HepG2 (cell line): Measurements from ENCODE around the gene PLA2R1. TPM values are rescaled to one million over a fixed set of nuclear protein-coding genes. Genes with fewer than 3 reads are reported as not detected.

Experiments used
- ATAC-seq: fragments of 200-7000 bp; cut with Tn5 transposase; 3 replicates; pipeline ENCODE4 v1.9.1; 2020; ENCODE audit warnings: mild to moderate bottlenecking, moderate library complexity
- BruUV-seq: library from RNA; stranded (reverse); fragments of 400-500 nt; replicated peaks from 2 replicates; lab custom pipeline; 2021; lab: Mats Ljungman, UMichigan
- CTCF ChIA-PET: fragments of 300-600 bp; formaldehyde crosslinking; extraction: SDS; loops from one replicate; lab custom pipeline; 2021; ENCODE audit warnings: low total read pairs, inconsistent platforms, low intra/inter-chr PET ratio; lab: Yijun Ruan, JAX
- POLR2A ChIA-PET: fragments of 350-600 bp; sonication (Branson Sonifier 250); formaldehyde crosslinking; loops from one replicate; lab custom pipeline; 2020; ENCODE audit warnings: antibody characterized with exemption, inconsistent platforms; lab: Yijun Ruan, JAX
- DNase-seq: peaks from one replicate; pipeline ENCODE4 v3.0.0-alpha.2; 2015; ENCODE audit warnings: low spot score
- FAIRE-seq: peaks from 3 replicates; lab custom pipeline; 2011; peaks lifted over from hg19 to GRCh38; lab: Jason Lieb, UNC
- H2AFZ ChIP-seq: one replicate; pipeline ENCODE4 v1.6.1; 2011; ENCODE audit warnings: low read length, inconsistent platforms
- H3K27ac ChIP-seq: fragments of 300-600 bp; 3 replicates; pipeline ENCODE4 v1.8.0; 2011; ENCODE audit warnings: mixed run types, mild to moderate bottlenecking, mixed read lengths, low read length, inconsistent platforms; ENCODE audit not compliant: insufficient read depth; ENCODE audit errors: extremely low read length
- H3K27me3 ChIP-seq, 2 experiments: fragments of 200-600 bp in 1 of 2; 2 replicates in 1 of 2; 3 replicates in 1 of 2; pipeline versions ENCODE4 v1.6.0 to v1.8.0; 2011; ENCODE audit warnings: low read length in 2 of 2, mild to moderate bottlenecking in 2 of 2, moderate library complexity in 2 of 2, inconsistent platforms in 1 of 2; ENCODE audit not compliant: insufficient read depth in 2 of 2, control insufficient read depth in 1 of 2
- H3K36me3 ChIP-seq, 2 experiments: fragments of 200-600 bp in 1 of 2; replicated peaks in 1 of 2; 2 replicates in 1 of 2; 3 replicates in 1 of 2; pipeline versions ENCODE4 v1.5.1 to v1.8.0; 2011; ENCODE audit warnings: low read length in 2 of 2, inconsistent platforms in 1 of 2; ENCODE audit not compliant: insufficient read depth in 2 of 2, control insufficient read depth in 1 of 2
- H3K4me1 ChIP-seq: 2 replicates; pipeline ENCODE4 v1.5.1; 2012; ENCODE audit warnings: low read length, inconsistent platforms; ENCODE audit not compliant: insufficient read depth
- H3K4me2 ChIP-seq: 2 replicates; pipeline ENCODE4 v1.6.0; 2011; ENCODE audit warnings: low read depth, low read length, inconsistent platforms
- H3K4me3 ChIP-seq, 3 experiments: fragments of 200-600 bp in 1 of 3; sonication (generic), shearing (Covaris generic) in 1 of 3; replicated peaks in 1 of 3; 2 replicates each; pipeline ENCODE4 v1.5.1; 2011 to 2016; ENCODE audit warnings: low read length in 3 of 3, inconsistent platforms in 2 of 3, low read depth in 2 of 3, mild to moderate bottlenecking in 2 of 3, control low read depth in 1 of 3, mixed read lengths in 1 of 3; ENCODE audit not compliant: insufficient read depth in 1 of 3
- H3K79me2 ChIP-seq: one replicate; pipeline ENCODE4 v1.6.1; 2011; ENCODE audit warnings: low read length, inconsistent platforms; ENCODE audit not compliant: insufficient read depth
- H3K9ac ChIP-seq: 2 replicates; pipeline ENCODE4 v1.6.0; 2011; ENCODE audit warnings: mild to moderate bottlenecking, low read depth, low read length, inconsistent platforms; ENCODE audit not compliant: insufficient read depth
- H3K9me3 ChIP-seq: 2 replicates; pipeline ENCODE4 v1.5.1; 2012; ENCODE audit warnings: mild to moderate bottlenecking, low read length
- H4K20me1 ChIP-seq: 2 replicates; pipeline ENCODE4 v1.6.0; 2011; ENCODE audit warnings: inconsistent platforms, mild to moderate bottlenecking, low read length, moderate library complexity; ENCODE audit not compliant: insufficient read depth
- DZIP1 ChIP-seq: sonication (generic); formaldehyde crosslinking; IDR thresholded peaks from 2 replicates; pipeline ENCODE4 v1.5.0; 2020; ENCODE audit warnings: mild to moderate bottlenecking, missing genetic modification reagents
- NFE2L2 ChIP-seq: fragments of 150-350 bp; IDR thresholded peaks from 2 replicates; pipeline ENCODE4 v1.6.1; 2014; ENCODE audit warnings: low read length
- SRF ChIP-seq: IDR thresholded peaks from 2 replicates; pipeline ENCODE4 v1.6.1; 2011; ENCODE audit warnings: mild to moderate bottlenecking, low read depth, low read length, moderate library complexity
- ZFP41 ChIP-seq: sonication (generic); formaldehyde crosslinking; IDR thresholded peaks from 2 replicates; pipeline ENCODE4 v1.4.0; 2020; ENCODE audit warnings: mild to moderate bottlenecking, missing genetic modification reagents, borderline replicate concordance
- ZNF12 ChIP-seq: sonication (generic); formaldehyde crosslinking; IDR thresholded peaks from 2 replicates; pipeline ENCODE4 v1.5.0; 2020; ENCODE audit warnings: missing genetic modification reagents
- ZNF644 ChIP-seq: IDR thresholded peaks from 2 replicates; pipeline ENCODE4 v1.6.1; 2016; ENCODE audit warnings: low read depth
- ZNF773 ChIP-seq: sonication (generic); formaldehyde crosslinking; IDR thresholded peaks from 2 replicates; pipeline ENCODE4 v1.4.0; 2020; ENCODE audit warnings: missing genetic modification reagents, borderline replicate concordance
- WGBS: methylation state at CpG from one replicate; pipeline ENCODE4 v1.1.6; 2017; ENCODE audit warnings: low lambda C conversion rate; 5-methylcytosine and 5-hydroxymethylcytosine counted together
- in situ Hi-C: cut with HindIII; loops from 2 replicates; pipeline ENCODE4 v1.10.0; 2017; ENCODE audit warnings: low pct_unique_long_range_greater_than_20kb; ENCODE audit not compliant: extremely low pct_ligation_motif_present
- intact Hi-C: fragments of 100-400 bp; cut with micrococcal nuclease; formaldehyde crosslinking; loops from one replicate; pipeline ENCODE4 v1.10.0; 2022; ENCODE audit not compliant: unreplicated experiment
- polyA plus RNA-seq, 8 experiments: library from polyadenylated mRNA; depleted of rRNA in 3 of 8; stranded (reverse) in 7 of 8; unstranded in 1 of 8; fragments of >200 nt; fragmentation: Illumina TruSeq in 4 of 8; extraction: Trizol in 4 of 8; gene quantifications; 2 replicates each; pipeline versions ENCODE4 v1.2.1 to v1.2.3, GENCODE V29; 2011 to 2016; ENCODE audit warnings: low read depth in 4 of 8, missing spikeins in 1 of 8, mixed read lengths in 1 of 8; ENCODE audit not compliant: insufficient read depth in 1 of 8
- total RNA-seq, 5 experiments: library from RNA; depleted of rRNA; stranded (reverse); fragments of >200 nt; fragmentation: Illumina TruSeq; extraction: Trizol; gene quantifications; 2 replicates each; pipeline ENCODE4 v1.2.3, GENCODE V29; 2016; ENCODE audit warnings: low read depth in 1 of 5

Gene PLA2R1
- total and polyA plus RNA-seq, 2 of the 13 experiments (the other 11 are each of a cell fraction or from before 2014, with no cell fraction given) = not detected

GRCh38 chr2:160054984-160055725, 7.3 kb downstream of the PLA2R1 start (continued):
- TF ChIP-seq NFE2L2 (no peak), SRF (no peak)

GRCh38 chr2:160053946-160054345, 8.5 kb downstream of the PLA2R1 start:
- intact Hi-C loops = no loop called here
- no TSS peak for BruUV-seq
- POLR2A ChIA-PET = no interaction called here
- no peak for FAIRE-seq
- Histone ChIP-seq H4K20me1 (no peaks in the 10 kb centered on the region), H3K27ac (no peak overlapping the region), H3K36me3 (no peaks in the 10 kb centered on the region), H3K4me1 (peaks cover 11% of the 10 kb centered on the region; the same call in 1 of the 2 replicates), H3K27me3 (peaks cover 0 to 13% of the 10 kb centered on the region in 2 experiments; a peak in 3 of 5 replicates), H3K9ac (no peak overlapping the region), H2AFZ (no peak overlapping the region), H3K79me2 (no peaks in the 10 kb centered on the region), H3K9me3 (no peaks in the 10 kb centered on the region), H3K4me2 (no peak overlapping the region), H3K4me3 (no peak overlapping the region)
- in situ Hi-C loops = no loop called here
- DNase-seq = no peak
- CTCF ChIA-PET = no interaction called here
- TF ChIP-seq ZNF12 (CRISPR knock-in tag) = no peak
- no peak for TF ChIP-seq DZIP1
- no peak for TF ChIP-seq ZNF773
- no peak for TF ChIP-seq ZNF644 (CRISPR knock-in tag)
- no peak for TF ChIP-seq ZFP41
- WGBS = 0% methylated on average over 2 of the region's 2 CpGs
- no peak for ATAC-seq
